ENCODE results near the gene ANGEL1. TPM values are rescaled to one million over a fixed set of nuclear protein-coding genes. Genes with fewer than 3 reads are reported as not detected.
A peak's percentile ranks its signal among the peaks of the same experiment; 100 is the strongest.

Gene ANGEL1
- total and polyA plus RNA-seq, 9 of the 15 experiments (the other 6 are each of a cell fraction or from before 2014, with no cell fraction given), result 2.1 to 22.2 (median 7.3) TPM

DNA sequence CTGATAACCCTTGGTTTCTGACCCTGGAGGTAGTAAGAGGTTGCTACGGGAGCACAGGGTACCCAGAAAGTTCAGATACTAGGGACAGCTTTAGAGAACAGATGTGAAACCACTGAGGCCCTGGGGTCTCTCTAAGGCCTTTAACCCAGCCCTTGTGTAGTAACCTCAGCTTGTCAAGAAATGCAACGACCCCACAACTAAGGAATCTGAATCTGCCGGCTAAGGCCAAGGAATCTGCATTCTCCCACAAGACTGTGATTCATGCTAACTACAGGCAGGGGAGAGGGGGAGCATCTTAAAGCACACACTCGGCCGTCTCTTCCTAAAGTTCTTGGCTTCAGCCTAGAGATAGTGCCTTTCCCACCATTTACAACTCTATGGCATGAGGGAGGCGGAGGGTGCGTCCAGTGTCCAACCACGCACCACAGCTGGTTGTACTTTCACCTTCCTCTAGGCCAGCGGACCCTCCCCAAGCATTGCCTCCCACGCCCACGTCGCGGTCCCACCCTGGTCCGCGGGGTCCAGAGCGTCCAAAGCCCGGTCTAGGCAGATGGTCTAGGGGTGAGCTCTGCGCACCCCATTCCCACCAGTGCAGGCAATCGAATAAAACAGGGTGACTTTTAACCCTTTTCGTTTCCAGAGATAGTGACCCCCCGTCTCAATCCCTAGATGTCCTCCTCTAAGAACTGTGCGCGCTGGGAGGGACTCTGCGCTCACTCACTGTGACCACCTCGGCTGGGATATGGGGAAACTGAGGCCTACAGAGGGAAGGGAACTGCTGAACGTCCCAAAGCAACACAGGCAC, 52.1 kb downstream of the ANGEL1 start:
- H3K4me1 ChIP-seq (replicated peaks in 1 of 2; ENCODE audit: control insufficient read depth in 2 of 2, insufficient read depth in 2 of 2, low read length in 2 of 2), result peaks cover 0 to 22% of the 10 kb centered on the region in 2 experiments; a peak in 2 of 5 replicates
- ChIA-PET CTCF (ENCODE audit: low intra/inter-chr PET ratio) (no interaction called here), POLR2A (no interaction called here)
- H3K9me3 ChIP-seq (replicated peaks; ENCODE audit: control insufficient read depth, insufficient read depth, low read depth, low read length), result no peaks in the 10 kb centered on the region
- ATAC-seq, result no peak
- no peak overlapping the region for H3K4me2 ChIP-seq (ENCODE audit: insufficient read depth, low read length)
- peaks cover 0 to 38% of the 10 kb centered on the region in 2 experiments; a peak in 2 of 5 replicates for H3K27me3 ChIP-seq (ENCODE audit: control insufficient read depth in 2 of 2, insufficient read depth in 2 of 2, low read length in 2 of 2)
- in situ Hi-C loops (cut with MboI), result no loop called here
- 34% methylated on average over 20 of the region's 26 CpGs for WGBS (ENCODE audit: insufficient coverage, low coverage, missing lambda C conversion rate)
- no peaks in the 10 kb centered on the region for H4K20me1 ChIP-seq (replicated peaks; ENCODE audit: control insufficient read depth, insufficient read depth, low read length)
- DNase-seq (ENCODE audit: extremely low read depth in 1 of 4, low spot score in 3 of 4), result peak in 1 of 4 experiments; percentile 1
- no peak for FAIRE-seq
- H2AFZ ChIP-seq (ENCODE audit: low read depth, low read length), result no peak overlapping the region
- H3K27ac ChIP-seq (ENCODE audit: extremely low read depth, low read depth, low read length), result no peak overlapping the region
- no peaks in the 10 kb centered on the region for H3K79me2 ChIP-seq (ENCODE audit: control insufficient read depth, insufficient read depth, low read length)
- no peaks in the 10 kb centered on the region for H3K9me1 ChIP-seq (ENCODE audit: control insufficient read depth, insufficient read depth, low read length)
- no peak overlapping the region for H3K9ac ChIP-seq (ENCODE audit: insufficient read depth in 1 of 2, low read depth in 2 of 2, low read length in 2 of 2)
- no TSS peak for BruUV-seq (replicated peaks)
- intact Hi-C loops (cut with micrococcal nuclease), result no loop called here
- H3K4me3 ChIP-seq, result no peak overlapping the region
- no peaks in the 10 kb centered on the region for H3K36me3 ChIP-seq (ENCODE audit: control insufficient read depth, insufficient read depth, low read length)
- TF ChIP-seq, protein P1, sequence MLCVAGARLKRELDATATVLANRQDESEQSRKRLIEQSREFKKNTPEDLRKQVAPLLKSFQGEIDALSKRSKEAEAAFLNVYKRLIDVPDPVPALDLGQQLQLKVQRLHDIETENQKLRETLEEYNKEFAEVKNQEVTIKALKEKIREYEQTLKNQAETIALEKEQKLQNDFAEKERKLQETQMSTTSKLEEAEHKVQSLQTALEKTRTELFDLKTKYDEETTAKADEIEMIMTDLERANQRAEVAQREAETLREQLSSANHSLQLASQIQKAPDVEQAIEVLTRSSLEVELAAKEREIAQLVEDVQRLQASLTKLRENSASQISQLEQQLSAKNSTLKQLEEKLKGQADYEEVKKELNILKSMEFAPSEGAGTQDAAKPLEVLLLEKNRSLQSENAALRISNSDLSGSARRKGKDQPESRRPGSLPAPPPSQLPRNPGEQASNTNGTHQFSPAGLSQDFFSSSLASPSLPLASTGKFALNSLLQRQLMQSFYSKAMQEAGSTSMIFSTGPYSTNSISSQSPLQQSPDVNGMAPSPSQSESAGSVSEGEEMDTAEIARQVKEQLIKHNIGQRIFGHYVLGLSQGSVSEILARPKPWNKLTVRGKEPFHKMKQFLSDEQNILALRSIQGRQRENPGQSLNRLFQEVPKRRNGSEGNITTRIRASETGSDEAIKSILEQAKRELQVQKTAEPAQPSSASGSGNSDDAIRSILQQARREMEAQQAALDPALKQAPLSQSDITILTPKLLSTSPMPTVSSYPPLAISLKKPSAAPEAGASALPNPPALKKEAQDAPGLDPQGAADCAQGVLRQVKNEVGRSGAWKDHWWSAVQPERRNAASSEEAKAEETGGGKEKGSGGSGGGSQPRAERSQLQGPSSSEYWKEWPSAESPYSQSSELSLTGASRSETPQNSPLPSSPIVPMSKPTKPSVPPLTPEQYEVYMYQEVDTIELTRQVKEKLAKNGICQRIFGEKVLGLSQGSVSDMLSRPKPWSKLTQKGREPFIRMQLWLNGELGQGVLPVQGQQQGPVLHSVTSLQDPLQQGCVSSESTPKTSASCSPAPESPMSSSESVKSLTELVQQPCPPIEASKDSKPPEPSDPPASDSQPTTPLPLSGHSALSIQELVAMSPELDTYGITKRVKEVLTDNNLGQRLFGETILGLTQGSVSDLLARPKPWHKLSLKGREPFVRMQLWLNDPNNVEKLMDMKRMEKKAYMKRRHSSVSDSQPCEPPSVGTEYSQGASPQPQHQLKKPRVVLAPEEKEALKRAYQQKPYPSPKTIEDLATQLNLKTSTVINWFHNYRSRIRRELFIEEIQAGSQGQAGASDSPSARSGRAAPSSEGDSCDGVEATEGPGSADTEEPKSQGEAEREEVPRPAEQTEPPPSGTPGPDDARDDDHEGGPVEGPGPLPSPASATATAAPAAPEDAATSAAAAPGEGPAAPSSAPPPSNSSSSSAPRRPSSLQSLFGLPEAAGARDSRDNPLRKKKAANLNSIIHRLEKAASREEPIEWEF (CRISPR knock-in tag; IDR thresholded peaks at IDR 0.05), result no peak
- no peak for TF ChIP-seq ZNF766 (CRISPR knock-in tag; conservative IDR thresholded peaks at IDR 0.05)
- TF ChIP-seq, protein P2, sequence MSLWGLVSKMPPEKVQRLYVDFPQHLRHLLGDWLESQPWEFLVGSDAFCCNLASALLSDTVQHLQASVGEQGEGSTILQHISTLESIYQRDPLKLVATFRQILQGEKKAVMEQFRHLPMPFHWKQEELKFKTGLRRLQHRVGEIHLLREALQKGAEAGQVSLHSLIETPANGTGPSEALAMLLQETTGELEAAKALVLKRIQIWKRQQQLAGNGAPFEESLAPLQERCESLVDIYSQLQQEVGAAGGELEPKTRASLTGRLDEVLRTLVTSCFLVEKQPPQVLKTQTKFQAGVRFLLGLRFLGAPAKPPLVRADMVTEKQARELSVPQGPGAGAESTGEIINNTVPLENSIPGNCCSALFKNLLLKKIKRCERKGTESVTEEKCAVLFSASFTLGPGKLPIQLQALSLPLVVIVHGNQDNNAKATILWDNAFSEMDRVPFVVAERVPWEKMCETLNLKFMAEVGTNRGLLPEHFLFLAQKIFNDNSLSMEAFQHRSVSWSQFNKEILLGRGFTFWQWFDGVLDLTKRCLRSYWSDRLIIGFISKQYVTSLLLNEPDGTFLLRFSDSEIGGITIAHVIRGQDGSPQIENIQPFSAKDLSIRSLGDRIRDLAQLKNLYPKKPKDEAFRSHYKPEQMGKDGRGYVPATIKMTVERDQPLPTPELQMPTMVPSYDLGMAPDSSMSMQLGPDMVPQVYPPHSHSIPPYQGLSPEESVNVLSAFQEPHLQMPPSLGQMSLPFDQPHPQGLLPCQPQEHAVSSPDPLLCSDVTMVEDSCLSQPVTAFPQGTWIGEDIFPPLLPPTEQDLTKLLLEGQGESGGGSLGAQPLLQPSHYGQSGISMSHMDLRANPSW (CRISPR knock-in tag; IDR thresholded peaks at IDR 0.05), result no peak
- no peak for TF ChIP-seq FOXA3 (CRISPR knock-in tag; conservative IDR thresholded peaks at IDR 0.05 in 1 of 2, IDR thresholded peaks at IDR 0.05 in 1 of 2)
- no peak for TF ChIP-seq RBM17 (IDR thresholded peaks at IDR 0.05; ENCODE audit: borderline replicate concordance, low read depth, low read length)
- TF ChIP-seq NEUROD1 (IDR thresholded peaks at IDR 0.05; ENCODE audit: borderline replicate concordance, low read depth, low read length, partially characterized antibody), result no peak
- TF ChIP-seq NFE2L1 (tag; IDR thresholded peaks at IDR 0.05; ENCODE audit: borderline replicate concordance, low read depth), result no peak
- no peak for TF ChIP-seq NFXL1 (CRISPR knock-in tag; IDR thresholded peaks at IDR 0.05)
- TF ChIP-seq COPS2 (conservative IDR thresholded peaks at IDR 0.05), result no peak
- no peak for TF ChIP-seq TAF9B (IDR thresholded peaks at IDR 0.05; ENCODE audit: partially characterized antibody)
- TF ChIP-seq THRAP3 (IDR thresholded peaks at IDR 0.05; ENCODE audit: borderline replicate concordance), result no peak
- TF ChIP-seq, protein P3, sequence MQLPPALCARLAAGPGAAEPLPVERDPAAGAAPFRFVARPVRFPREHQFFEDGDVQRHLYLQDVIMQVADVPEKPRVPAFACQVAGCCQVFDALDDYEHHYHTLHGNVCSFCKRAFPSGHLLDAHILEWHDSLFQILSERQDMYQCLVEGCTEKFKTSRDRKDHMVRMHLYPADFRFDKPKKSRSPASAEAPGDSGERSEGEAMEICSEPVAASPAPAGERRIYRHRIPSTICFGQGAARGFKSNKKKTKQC (CRISPR knock-in tag; IDR thresholded peaks at IDR 0.05), result no peak
- no peak for TF ChIP-seq HNRNPUL1 (IDR thresholded peaks at IDR 0.05; ENCODE audit: low read length)

Data from K562 (cell line).